Measurements from ENCODE around the gene SATB1.
A peak's percentile ranks its signal among the peaks of the same experiment; 100 is the strongest.

SATB1 gene

GRCh38 chr3:18424729-18425640 is at the start of gene SATB1:
Gene SATB1, minus strand, starts transcription at chr3:18425339. Its CDS starts 4,372 bp downstream, at chr3:18420967.
- peak; percentile 73 for ATAC-seq
- TF ChIP-seq ZC3H10 (CRISPR knock-in tag; IDR thresholded peaks at IDR 0.05) (no peak), BACH2 (CRISPR knock-in tag; IDR thresholded peaks at IDR 0.05; ENCODE audit: borderline replicate concordance) (0 out of 2 replicates have a peak, but pooled peaks have one; percentile 32)

- no peak for ATAC-seq
- TF ChIP-seq TOX (CRISPR knock-in tag; IDR thresholded peaks at IDR 0.05; ENCODE audit: borderline replicate concordance) (no peak), ZNF565 (CRISPR knock-in tag; conservative IDR thresholded peaks at IDR 0.05; ENCODE audit: low read depth) (no peak), ZNF70 (CRISPR knock-in tag; IDR thresholded peaks at IDR 0.05) (no peak), CREB5 (CRISPR knock-in tag; IDR thresholded peaks at IDR 0.05; ENCODE audit: low read depth) (peak; percentile 74; the same call in 1 of the 2 replicates), ESRRG (CRISPR knock-in tag; IDR thresholded peaks at IDR 0.05) (no peak), CSRNP3 (CRISPR knock-in tag; IDR thresholded peaks at IDR 0.05) (no peak), ISL1 (CRISPR knock-in tag; IDR thresholded peaks at IDR 0.05) (peak; percentile 97), TCF4 (CRISPR knock-in tag; IDR thresholded peaks at IDR 0.05; ENCODE audit: borderline replicate concordance) (no peak)
These were observed 49.1 kb upstream of the SATB1 start for GRCh38 chr3:18474202-18474601.

GRCh38 chr3:18469775-18470174 is 44.6 kb upstream of the SATB1 start:
- no peak for TF ChIP-seq PATZ1 (CRISPR knock-in tag; IDR thresholded peaks at IDR 0.05; ENCODE audit: borderline replicate concordance)
- no peak for TF ChIP-seq ZNF565 (CRISPR knock-in tag; conservative IDR thresholded peaks at IDR 0.05; ENCODE audit: low read depth)
- TF ChIP-seq GLIS3 (CRISPR knock-in tag; IDR thresholded peaks at IDR 0.05) = no peak
- no peak for TF ChIP-seq ZFP30 (CRISPR knock-in tag; IDR thresholded peaks at IDR 0.05)
- no peak for TF ChIP-seq RARB (CRISPR knock-in tag; IDR thresholded peaks at IDR 0.05)
- no peak for TF ChIP-seq BACH2 (CRISPR knock-in tag; IDR thresholded peaks at IDR 0.05; ENCODE audit: borderline replicate concordance)
- TF ChIP-seq POU6F1 (CRISPR knock-in tag; IDR thresholded peaks at IDR 0.05; ENCODE audit: borderline replicate concordance, low read depth) = no peak
- TF ChIP-seq ZNF8 (CRISPR knock-in tag; IDR thresholded peaks at IDR 0.05) = no peak
- no peak for TF ChIP-seq SNAI2 (CRISPR knock-in tag; IDR thresholded peaks at IDR 0.05)
- TF ChIP-seq ZFP3 (CRISPR knock-in tag; IDR thresholded peaks at IDR 0.05) = no peak
- no peak for TF ChIP-seq ZC3H10 (CRISPR knock-in tag; IDR thresholded peaks at IDR 0.05)
- ATAC-seq = no peak

GRCh38 chr3:18466136-18466535 is 41.0 kb upstream of the SATB1 start:
- no peak for TF ChIP-seq PATZ1 (CRISPR knock-in tag; IDR thresholded peaks at IDR 0.05; ENCODE audit: borderline replicate concordance)
- TF ChIP-seq ZNF70 (CRISPR knock-in tag; IDR thresholded peaks at IDR 0.05) = no peak
- TF ChIP-seq TSHZ2 (CRISPR knock-in tag; IDR thresholded peaks at IDR 0.05) = no peak
- no peak for TF ChIP-seq BACH2 (CRISPR knock-in tag; IDR thresholded peaks at IDR 0.05; ENCODE audit: borderline replicate concordance)
- TF ChIP-seq SNAI2 (CRISPR knock-in tag; IDR thresholded peaks at IDR 0.05) = no peak
- no peak for TF ChIP-seq GLIS3 (CRISPR knock-in tag; IDR thresholded peaks at IDR 0.05)
- no peak for TF ChIP-seq ZNF565 (CRISPR knock-in tag; conservative IDR thresholded peaks at IDR 0.05; ENCODE audit: low read depth)
- no peak for TF ChIP-seq CSRNP3 (CRISPR knock-in tag; IDR thresholded peaks at IDR 0.05)
- no peak for ATAC-seq
